Suprapubic skin (tissue), 4 donors: ENCODE measurements around the gene NME7.

Experiments
- EP300 ChIP-seq: sonication (generic); formaldehyde crosslinking; IDR thresholded peaks from one replicate; pipeline ENCODE4 v1.6.1; 2017; ENCODE audit warnings: antibody characterized with exemption
- POLR2A ChIP-seq, 2 donors: fragments of 450-650 bp; IDR thresholded peaks; one replicate each; pipeline ENCODE4 v1.6.1; 2017; ENCODE audit warnings: antibody characterized with exemption in 2 of 2, mild to moderate bottlenecking in 2 of 2, moderate library complexity in 2 of 2
- POLR2AphosphoS5 ChIP-seq, 3 donors: sonication (generic); formaldehyde crosslinking; IDR thresholded peaks; one replicate each; pipeline ENCODE4 v1.6.1; 2017; ENCODE audit warnings: antibody characterized with exemption in 3 of 3
- TF ChIP-seq, protein P1 (sequence below), 2 donors: fragments of 200-600 bp in 1 of 2; fragments of 450-650 bp in 1 of 2; sonication (generic) in 1 of 2; IDR thresholded peaks; one replicate each; pipeline ENCODE4 v1.5.1; 2016 to 2019; ENCODE audit warnings: antibody characterized with exemption in 2 of 2, mild to moderate bottlenecking in 1 of 2, moderate library complexity in 1 of 2

DNA sequence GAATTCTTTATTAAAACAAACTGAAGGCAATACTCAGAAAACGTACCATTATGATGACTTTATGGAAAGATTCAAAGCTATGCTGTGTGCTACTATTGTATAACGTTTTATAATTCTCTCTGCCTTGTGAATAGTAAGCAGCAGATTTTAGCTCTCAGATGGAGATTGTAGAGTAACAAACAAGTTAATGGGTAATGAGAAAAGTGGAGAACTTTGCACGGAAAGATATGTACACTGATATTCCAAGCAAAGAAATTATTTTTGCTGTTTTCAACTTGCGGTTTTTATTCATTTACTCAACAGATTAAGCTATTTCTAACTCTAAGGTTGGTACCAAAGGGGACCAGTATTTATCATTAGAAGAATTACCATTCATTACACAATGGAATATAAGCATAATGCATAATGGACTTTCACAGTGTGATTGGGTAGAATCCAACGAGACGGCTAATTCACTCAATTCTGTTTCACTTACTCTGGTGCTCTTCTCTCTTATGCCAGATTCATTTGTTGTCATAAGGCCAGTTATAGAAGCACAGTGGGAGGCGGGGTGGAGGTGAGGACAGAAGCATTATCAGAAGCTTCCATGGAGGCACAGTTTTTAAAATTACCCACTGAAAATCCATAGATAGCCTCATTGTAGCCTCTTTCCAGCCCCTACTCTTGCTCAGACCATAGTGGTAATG, 222.5 kb downstream of the NME7 start:
- TF ChIP-seq, protein P1, sequence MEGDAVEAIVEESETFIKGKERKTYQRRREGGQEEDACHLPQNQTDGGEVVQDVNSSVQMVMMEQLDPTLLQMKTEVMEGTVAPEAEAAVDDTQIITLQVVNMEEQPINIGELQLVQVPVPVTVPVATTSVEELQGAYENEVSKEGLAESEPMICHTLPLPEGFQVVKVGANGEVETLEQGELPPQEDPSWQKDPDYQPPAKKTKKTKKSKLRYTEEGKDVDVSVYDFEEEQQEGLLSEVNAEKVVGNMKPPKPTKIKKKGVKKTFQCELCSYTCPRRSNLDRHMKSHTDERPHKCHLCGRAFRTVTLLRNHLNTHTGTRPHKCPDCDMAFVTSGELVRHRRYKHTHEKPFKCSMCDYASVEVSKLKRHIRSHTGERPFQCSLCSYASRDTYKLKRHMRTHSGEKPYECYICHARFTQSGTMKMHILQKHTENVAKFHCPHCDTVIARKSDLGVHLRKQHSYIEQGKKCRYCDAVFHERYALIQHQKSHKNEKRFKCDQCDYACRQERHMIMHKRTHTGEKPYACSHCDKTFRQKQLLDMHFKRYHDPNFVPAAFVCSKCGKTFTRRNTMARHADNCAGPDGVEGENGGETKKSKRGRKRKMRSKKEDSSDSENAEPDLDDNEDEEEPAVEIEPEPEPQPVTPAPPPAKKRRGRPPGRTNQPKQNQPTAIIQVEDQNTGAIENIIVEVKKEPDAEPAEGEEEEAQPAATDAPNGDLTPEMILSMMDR (IDR thresholded peaks at IDR 0.05): no peak
- TF ChIP-seq POLR2AphosphoS5 (IDR thresholded peaks at IDR 0.05): no peak
- TF ChIP-seq POLR2A (IDR thresholded peaks at IDR 0.05): no peak
- no peak for TF ChIP-seq EP300
